NB4 (cell line): ENCODE measurements around the gene KRTAP22-2.

ENCODE experiments used
- POLR2A ChIP-seq: IDR thresholded peaks from 2 replicates; pipeline ENCODE4 v1.6.1; 2011; ENCODE audit warnings: mild to moderate bottlenecking; ENCODE audit not compliant: insufficient read length; ENCODE audit errors: extremely low read depth
- TF ChIP-seq, protein P1 (sequence below): IDR thresholded peaks from one replicate; pipeline ENCODE4 v1.5.1; 2012; ENCODE audit warnings: low read depth, low read length

DNA sequence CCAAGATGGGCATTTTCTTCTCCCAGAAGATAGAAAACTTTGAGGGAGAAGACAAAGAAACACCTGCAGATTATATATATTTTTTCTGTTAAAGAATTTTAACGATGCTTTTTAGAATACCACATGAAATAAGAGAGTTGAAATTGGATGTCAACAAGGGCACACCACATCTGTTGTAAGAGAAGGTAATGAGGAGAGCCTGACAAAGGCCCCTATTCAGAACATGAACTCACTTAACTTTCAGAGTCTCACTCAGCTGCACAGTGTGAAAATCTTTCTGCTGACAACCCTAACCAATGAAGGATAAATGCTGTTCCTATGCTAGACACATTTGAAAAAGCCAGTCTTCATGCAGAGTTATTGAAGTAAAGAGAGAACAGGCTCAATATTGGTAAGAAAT lies 7.3 kb downstream of the KRTAP22-2 start:
- TF ChIP-seq, protein P1, sequence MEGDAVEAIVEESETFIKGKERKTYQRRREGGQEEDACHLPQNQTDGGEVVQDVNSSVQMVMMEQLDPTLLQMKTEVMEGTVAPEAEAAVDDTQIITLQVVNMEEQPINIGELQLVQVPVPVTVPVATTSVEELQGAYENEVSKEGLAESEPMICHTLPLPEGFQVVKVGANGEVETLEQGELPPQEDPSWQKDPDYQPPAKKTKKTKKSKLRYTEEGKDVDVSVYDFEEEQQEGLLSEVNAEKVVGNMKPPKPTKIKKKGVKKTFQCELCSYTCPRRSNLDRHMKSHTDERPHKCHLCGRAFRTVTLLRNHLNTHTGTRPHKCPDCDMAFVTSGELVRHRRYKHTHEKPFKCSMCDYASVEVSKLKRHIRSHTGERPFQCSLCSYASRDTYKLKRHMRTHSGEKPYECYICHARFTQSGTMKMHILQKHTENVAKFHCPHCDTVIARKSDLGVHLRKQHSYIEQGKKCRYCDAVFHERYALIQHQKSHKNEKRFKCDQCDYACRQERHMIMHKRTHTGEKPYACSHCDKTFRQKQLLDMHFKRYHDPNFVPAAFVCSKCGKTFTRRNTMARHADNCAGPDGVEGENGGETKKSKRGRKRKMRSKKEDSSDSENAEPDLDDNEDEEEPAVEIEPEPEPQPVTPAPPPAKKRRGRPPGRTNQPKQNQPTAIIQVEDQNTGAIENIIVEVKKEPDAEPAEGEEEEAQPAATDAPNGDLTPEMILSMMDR: no peak
- no peak for TF ChIP-seq POLR2A
